ENCODE results near the gene OTULIN.

Gene OTULIN

GRCh38 chr5:14664270-14665100 is at the start of gene OTULIN:
Gene OTULIN (plus strand): TSS chr5:14664718. CDS start chr5:14664826, 108 bp downstream.
- peak; percentile 85 for DNase-seq

DNA sequence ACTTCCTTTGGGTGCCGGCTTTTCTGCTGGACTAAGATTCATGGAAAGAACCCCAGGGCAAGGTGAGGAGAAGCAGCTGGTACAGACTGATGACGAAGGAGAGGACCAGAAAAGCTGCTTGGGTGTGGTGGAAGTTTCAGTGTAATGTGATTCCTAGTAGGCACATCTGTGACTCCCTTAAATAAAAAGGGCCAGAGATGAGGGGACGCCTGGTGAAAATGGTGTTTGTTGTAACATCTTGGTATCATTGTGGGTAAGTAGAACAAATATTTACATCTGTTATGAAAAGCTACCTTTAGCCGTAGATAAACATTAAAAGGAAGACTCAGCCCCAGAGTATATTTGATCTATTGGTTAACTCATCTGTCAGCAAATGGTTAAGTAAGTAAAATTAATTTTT is 49.2 kb upstream of the OTULIN start:
- DNase-seq, result peak; percentile 61

DNA sequence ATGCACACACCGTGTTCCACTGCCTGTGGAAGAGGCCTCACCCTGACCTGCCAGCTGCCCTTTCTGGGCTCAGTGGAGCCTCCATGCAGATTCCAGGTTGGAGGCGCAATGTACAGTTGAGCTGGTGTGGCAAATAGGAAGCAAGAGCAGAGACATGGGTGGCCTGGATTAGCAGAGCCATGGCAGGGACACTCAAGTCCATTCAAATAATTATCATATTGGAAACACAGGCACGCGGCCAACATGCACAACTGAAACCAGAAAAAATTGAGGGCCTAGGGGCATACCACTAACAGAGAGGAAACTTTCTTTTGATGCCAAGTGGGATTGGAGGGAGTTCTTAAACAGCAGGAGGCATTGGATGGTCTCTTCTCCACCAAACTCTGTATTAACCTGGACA is 47.1 kb upstream of the OTULIN start:
- DNase-seq, result no peak

- DNase-seq, result no peak
Observed at GRCh38 chr5:14627270-14627669, 37.2 kb upstream of the OTULIN start.

GRCh38 chr5:14628346-14628745 is 36.2 kb upstream of the OTULIN start:
- DNase-seq, result no peak

- no peak for DNase-seq
Observed at GRCh38 chr5:14630671-14631070, 33.8 kb upstream of the OTULIN start.

- DNase-seq, result no peak
Observed at GRCh38 chr5:14635656-14636055, 28.9 kb upstream of the OTULIN start.

GRCh38 chr5:14640765-14641164 is 23.8 kb upstream of the OTULIN start:
- DNase-seq, result no peak

- no peak for DNase-seq
Observed at GRCh38 chr5:14644623-14645237, 19.8 kb upstream of the OTULIN start.

- no peak for DNase-seq
Observed at GRCh38 chr5:14650052-14650451, 14.5 kb upstream of the OTULIN start.

GRCh38 chr5:14655146-14655741 is 9.3 kb upstream of the OTULIN start:
- no peak for DNase-seq

DNA sequence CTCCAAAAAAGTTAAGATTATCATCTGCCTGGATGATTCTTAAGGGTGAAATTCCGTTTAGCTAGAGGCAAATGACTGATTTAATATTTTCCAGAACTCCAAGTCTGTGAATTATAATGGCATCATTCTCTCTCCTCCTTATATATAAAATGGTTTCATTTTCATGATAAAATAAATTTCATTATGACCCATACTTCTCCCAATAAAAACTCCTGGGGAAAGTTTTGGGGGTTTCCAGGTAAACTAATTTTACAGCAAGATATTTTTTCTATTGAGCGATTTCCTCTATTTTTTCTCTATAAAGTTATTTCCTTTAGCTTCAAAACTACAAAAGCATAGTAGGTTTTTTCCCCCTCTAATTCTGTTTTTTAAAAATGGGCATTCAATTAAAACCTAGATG is 7.6 kb upstream of the OTULIN start:
- DNase-seq, result no peak

GRCh38 chr5:14659821-14660607 is 4.5 kb upstream of the OTULIN start:
- DNase-seq, result no peak

GRCh38 chr5:14660833-14661232 is 3.7 kb upstream of the OTULIN start:
- DNase-seq, result no peak

DNA sequence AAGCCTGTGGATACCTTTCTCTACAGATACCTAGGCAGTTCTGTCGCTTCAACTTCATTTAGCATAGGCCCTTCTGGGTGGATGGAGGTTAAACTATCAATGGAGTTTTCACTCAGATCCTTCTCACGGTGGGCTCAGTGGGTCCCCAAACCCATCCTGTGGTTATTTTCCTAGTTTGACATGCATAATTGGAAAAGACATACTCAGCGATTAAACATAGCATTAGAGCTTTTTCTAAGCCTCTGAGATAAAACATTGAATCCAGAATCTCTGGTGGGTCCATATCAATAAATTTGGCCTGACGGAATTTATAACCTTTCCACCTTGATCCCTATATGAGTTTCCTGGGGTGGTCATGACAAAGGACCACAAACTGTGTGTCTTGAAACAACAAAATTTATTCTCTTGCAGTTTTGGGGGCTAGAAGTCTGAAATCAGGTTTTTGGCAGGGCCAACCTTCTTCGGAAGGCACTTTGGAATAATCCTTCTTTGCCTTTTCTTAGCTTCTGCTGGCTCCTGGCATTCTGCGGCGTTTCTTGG is 1.7 kb upstream of the OTULIN start:
- DNase-seq, result no peak

DNA sequence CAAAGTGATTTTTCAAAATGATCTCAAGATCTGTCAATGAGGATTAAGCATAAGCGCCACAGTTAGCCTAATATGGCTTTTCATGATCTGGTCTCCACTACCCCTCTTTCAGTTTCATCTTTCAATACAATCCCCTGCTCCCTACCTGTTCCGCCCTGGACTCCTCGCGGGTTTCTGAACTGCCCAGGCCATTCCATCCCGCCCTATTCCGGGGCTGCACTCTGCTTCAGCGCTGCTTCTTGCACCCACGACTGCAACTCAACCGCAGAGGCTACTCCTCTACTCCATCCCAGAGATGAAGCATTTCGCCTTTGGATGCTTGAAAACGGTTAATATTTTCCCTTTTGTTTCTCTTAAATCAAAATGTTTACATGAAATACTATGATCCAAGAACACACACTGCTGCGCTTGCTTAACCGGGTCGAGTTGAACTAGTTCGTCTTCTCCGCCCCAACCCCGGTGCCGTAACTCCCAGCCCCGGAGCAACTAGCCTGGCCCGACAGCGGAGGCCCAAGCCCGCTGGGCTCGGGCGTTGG is 716 bp upstream of the OTULIN start:
- DNase-seq, result no peak

DNA sequence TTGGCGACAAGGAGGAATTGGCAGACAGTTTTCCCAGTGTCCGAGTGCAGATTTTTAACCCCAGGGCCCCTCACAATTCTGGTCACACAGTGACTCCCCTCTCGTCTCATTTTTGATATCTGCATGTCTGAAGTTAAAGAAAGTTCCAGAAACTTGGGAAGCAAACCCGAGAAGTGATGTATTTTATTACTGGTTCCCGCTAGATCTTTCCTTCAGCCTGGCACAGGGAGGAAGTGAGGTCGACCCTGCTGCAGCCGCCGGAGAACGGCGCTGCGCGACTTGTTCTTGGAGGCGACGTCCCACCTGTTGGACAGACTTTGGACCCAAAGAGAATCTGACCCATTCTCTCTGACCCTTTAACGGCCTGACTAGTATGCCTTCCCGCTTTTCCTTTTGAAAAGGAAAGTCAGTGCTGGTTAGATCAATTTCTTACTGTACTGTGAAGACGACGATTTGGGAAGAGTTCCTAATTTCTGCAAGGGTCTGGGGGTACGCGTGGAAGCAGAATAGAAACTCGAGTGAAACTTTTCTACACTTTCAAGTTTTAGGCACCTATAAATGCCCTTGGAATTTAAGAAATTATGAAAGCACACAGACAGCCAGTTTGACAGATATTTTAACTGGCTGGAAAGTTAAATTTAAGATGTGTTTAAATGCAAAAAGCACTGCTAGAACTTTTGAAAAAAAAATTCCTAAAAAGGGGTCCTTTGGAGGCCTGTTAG is 744 bp downstream of the OTULIN start:
- DNase-seq, result peak; percentile 31

DNA sequence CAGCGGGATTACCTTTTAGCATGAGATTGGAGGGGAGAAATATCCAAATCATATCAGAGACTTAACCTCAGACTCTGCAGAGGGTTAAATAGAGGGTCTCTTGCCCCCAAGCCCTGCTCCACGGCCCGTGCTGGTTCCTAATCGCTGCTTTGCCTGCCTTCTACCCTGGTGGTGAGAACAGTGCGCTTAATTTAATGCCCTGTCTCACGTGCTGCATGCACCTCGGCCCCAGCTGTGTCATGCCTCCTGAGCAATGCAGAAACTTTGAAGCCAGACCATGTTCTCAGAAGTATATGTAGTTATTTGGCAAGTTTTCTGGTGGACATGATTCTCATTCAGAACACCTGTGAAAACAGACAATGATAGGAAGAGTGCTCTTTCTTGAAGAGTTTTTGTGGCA is 1.4 kb downstream of the OTULIN start:
- no peak for DNase-seq

DNA sequence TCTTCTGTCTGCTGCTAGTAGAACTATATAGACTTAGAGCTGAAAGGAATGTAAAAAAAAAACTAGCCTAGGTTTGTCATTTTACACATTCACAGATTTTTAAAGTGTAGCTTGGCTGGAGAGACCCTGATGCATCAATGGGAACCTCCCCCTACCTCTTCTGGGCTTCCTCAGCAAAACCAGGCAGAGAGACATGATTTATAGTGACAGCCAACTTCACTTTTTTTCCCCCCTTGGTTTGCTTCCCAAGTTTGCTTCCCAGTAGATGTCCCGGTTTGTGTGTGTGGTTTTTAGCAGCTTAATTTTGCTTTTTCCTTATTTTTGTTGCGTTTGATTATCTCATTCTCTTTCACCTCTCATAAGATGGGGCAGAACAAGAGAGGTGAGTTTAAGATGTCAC is 1.8 kb downstream of the OTULIN start:
- DNase-seq, result no peak

DNA sequence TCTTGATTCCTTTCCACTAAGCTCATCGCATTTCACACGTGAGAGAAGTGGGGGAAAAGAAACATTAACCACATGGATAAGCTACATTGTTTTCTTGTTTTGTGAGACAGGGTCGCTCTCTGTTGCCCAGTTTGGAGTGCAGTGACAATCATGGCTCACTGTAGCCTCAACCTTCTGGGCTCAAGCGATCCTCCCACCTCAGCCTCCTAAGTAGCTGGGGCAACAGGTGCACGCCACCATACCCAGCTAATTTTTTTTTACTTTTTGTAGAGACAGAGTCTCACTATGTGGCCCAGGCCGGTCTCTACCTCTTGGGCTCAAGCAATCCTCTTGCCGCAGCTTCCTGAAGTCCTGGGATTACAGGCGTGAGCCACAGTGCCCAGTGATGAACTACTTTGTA is 2.8 kb downstream of the OTULIN start:
- no peak for DNase-seq

- no peak for DNase-seq
Observed at GRCh38 chr5:14667770-14668169, 3.3 kb downstream of the OTULIN start.

DNA sequence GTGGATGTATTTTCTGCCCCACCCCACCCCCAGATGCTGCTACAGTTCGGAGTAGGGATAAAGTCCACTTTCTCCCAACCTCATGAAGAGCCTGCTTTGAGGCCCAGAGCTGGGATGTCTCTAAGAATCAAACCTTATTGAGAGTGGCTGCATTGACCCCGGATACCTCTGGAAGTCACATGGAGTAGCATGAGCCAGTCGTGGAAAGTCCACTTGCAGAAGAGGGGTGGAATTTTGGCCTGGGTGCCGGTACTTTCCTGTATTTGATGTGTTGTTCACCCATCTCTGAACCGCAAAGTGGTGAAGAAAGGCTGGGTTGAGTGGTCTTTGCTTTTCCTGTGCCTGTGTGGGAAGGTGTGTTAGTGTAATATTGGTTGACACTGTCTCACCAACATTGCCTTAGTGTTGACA is 3.7 kb downstream of the OTULIN start:
- no peak for DNase-seq

Data from NCI-H2029 (cell line).